ENCODE data around the gene MRPL51. TPM values are rescaled to one million over a fixed set of nuclear protein-coding genes. Genes with fewer than 3 reads are reported as not detected.

The MRPL51 gene
- total and polyA plus RNA-seq, 9 of the 15 experiments (the other 6 are each of a cell fraction or from before 2014, with no cell fraction given), result 127 to 727 (median 208) TPM

DNA sequence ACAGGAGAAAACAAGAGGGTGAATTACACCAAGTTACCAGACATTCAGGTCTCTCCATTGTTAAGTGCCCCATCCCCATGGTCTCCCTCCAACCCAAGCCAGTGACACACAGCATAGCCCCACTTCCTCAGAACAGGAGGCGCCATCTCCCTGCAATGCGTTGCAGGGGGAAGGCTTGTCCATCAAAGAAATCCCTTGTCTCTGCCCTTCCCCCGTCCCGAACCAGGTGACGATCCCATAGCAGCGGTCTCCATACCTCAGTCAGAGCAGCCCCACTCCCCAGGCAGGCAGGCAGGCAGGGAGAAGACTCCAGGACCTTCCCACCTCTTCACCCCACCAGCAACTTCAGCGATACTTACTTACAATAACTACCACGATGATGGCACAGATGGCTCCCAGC is 28.5 kb downstream of the MRPL51 start (continued):
- TF ChIP-seq MED1 (CRISPR knock-in tag; IDR thresholded peaks at IDR 0.05; ENCODE audit: borderline replicate concordance) (no peak), ZNF830 (CRISPR knock-in tag; IDR thresholded peaks at IDR 0.05) (no peak), ZNF644 (tag; IDR thresholded peaks at IDR 0.05; ENCODE audit: low read depth) (no peak), HDAC8 (tag; IDR thresholded peaks at IDR 0.05) (no peak), SRSF1 (IDR thresholded peaks at IDR 0.05; ENCODE audit: low read depth, low read length) (no peak), PCBP2 (IDR thresholded peaks at IDR 0.05; ENCODE audit: low read depth, low read length, poor library complexity, severe bottlenecking) (no peak), BRD9 (IDR thresholded peaks at IDR 0.05; ENCODE audit: low read depth, partially characterized antibody) (no peak), KAT2B (IDR thresholded peaks at IDR 0.05; ENCODE audit: low read depth, low read length) (no peak), NFXL1 (CRISPR knock-in tag; IDR thresholded peaks at IDR 0.05) (no peak), SETDB1 (IDR thresholded peaks at IDR 0.05; ENCODE audit: low read length) (no peak), CBX3 (IDR thresholded peaks at IDR 0.05; ENCODE audit: borderline replicate concordance in 1 of 2, low read length in 2 of 2) (no peak)

DNA sequence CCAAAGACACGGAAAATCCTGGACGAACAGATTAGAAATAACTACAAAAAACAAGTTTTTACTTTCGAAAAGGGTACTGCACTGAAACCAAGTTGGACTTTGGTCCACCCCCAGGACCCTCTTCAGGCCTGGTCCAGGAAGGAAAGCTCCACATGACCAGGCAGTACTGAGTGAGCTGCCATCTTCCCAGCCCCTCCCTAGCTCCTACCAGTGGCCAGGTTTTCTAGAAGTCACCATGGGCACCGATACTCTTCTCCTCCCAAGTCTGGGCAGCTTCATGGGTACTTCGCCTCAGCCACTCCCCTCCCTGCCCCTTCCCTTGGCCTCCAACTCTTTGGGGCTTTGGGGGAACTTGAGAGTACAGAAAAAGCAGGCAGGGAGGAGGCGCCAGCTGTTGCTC is 29.2 kb downstream of the MRPL51 start:
- Histone ChIP-seq H3K4me3 (no peak overlapping the region), H3K4me2 (ENCODE audit: insufficient read depth, low read length) (no peak overlapping the region), H2AFZ (ENCODE audit: low read depth, low read length) (no peak overlapping the region), H3K4me1 (replicated peaks in 1 of 2; ENCODE audit: control insufficient read depth in 2 of 2, insufficient read depth in 2 of 2, low read length in 2 of 2) (no peaks in the 10 kb centered on the region; a peak in 1 of 5 replicates), H3K27me3 (ENCODE audit: control insufficient read depth in 2 of 2, insufficient read depth in 2 of 2, low read length in 2 of 2) (no peaks in the 10 kb centered on the region), H3K9me3 (replicated peaks; ENCODE audit: control insufficient read depth, insufficient read depth, low read depth, low read length) (no peaks in the 10 kb centered on the region), H3K27ac (ENCODE audit: extremely low read depth, low read depth, low read length) (no peak overlapping the region), H4K20me1 (replicated peaks; ENCODE audit: control insufficient read depth, insufficient read depth, low read length) (no peaks in the 10 kb centered on the region), H3K9me1 (ENCODE audit: control insufficient read depth, insufficient read depth, low read length) (no peaks in the 10 kb centered on the region), H3K79me2 (ENCODE audit: control insufficient read depth, insufficient read depth, low read length) (no peaks in the 10 kb centered on the region), H3K36me3 (ENCODE audit: control insufficient read depth, insufficient read depth, low read length) (peaks cover 14% of the 10 kb centered on the region; the same call in 2 of the 3 replicates), H3K9ac (ENCODE audit: insufficient read depth in 1 of 2, low read depth in 2 of 2, low read length in 2 of 2) (no peak overlapping the region)
- DNase-seq (ENCODE audit: extremely low read depth in 1 of 4, low spot score in 3 of 4) (no peak), ATAC-seq (no peak), FAIRE-seq (no peak)
- intact Hi-C loops (cut with micrococcal nuclease) (no loop called here), in situ Hi-C loops (cut with MboI) (loop anchor here (5.0 to 25.0 kb wide), 2 partner anchors 42 to 402 kb away; no protein-coding TSS in a partner anchor)
- no peak for TF ChIP-seq ZKSCAN8 (CRISPR knock-in tag; IDR thresholded peaks at IDR 0.05)
- BruUV-seq (replicated peaks), result no TSS peak
- ChIA-PET POLR2A (interaction anchor here (0.6 to 1.7 kb wide), 2 partner anchors 24 to 122 kb away, joined by 3 read pairs; no protein-coding TSS in a partner anchor), CTCF (ENCODE audit: low intra/inter-chr PET ratio) (interaction anchor here (3.1 kb wide), 1 partner anchor 40 kb away, joined by 19 read pairs; no protein-coding TSS in a partner anchor)
- 68% methylated on average over 5 of the region's 6 CpGs for WGBS (ENCODE audit: insufficient coverage, low coverage, missing lambda C conversion rate)
